Panc1 (cell line): ENCODE results near the gene MAP3K12. TPM values are rescaled to one million over a fixed set of nuclear protein-coding genes. Genes with fewer than 3 reads are reported as not detected.

Experiments used
- ATAC-seq: fragments of 200-7000 bp; cut with Tn5 transposase; 2 replicates; pipeline ENCODE4 v1.9.1; 2020; ENCODE audit warnings: mild to moderate bottlenecking, moderate library complexity
- BruUV-seq: library from RNA; stranded (reverse); fragments of 400-500 nt; replicated peaks from 2 replicates; lab custom pipeline; 2021; lab: Mats Ljungman, UMichigan
- CTCF ChIA-PET: fragments of 300-600 bp; sonication (Branson Sonifier 250); formaldehyde crosslinking; loops from one replicate; lab custom pipeline; 2022; ENCODE audit warnings: antibody characterized with exemption; lab: Charles Lee
- POLR2A ChIA-PET: fragments of 300-600 bp; sonication (Branson Sonifier 250); formaldehyde crosslinking; loops from one replicate; lab custom pipeline; 2022; ENCODE audit warnings: antibody characterized with exemption; lab: Charles Lee
- DNase-seq: peaks from one replicate; pipeline ENCODE4 v3.0.0-alpha.2; 2010; ENCODE audit warnings: low read depth, low spot score
- H3K27ac ChIP-seq: 2 replicates; pipeline ENCODE4 v1.5.1; 2011; ENCODE audit warnings: mild to moderate bottlenecking, low read length, inconsistent platforms
- H3K27me3 ChIP-seq: fragments of 200-500 bp; sonication (Bioruptor generic); 2 replicates; pipeline ENCODE4 v1.6.0; 2014; ENCODE audit warnings: low read length, inconsistent platforms; ENCODE audit not compliant: control insufficient read depth, insufficient read depth
- H3K36me3 ChIP-seq: fragments of 200-500 bp; sonication (Bioruptor generic); 2 replicates; pipeline ENCODE4 v1.5.1; 2014; ENCODE audit warnings: inconsistent platforms, mild to moderate bottlenecking, low read length, moderate library complexity; ENCODE audit not compliant: control insufficient read depth, insufficient read depth
- H3K4me1 ChIP-seq: 2 replicates; pipeline ENCODE4 v1.5.1; 2011; ENCODE audit warnings: inconsistent platforms, mild to moderate bottlenecking, low read length, moderate library complexity; ENCODE audit not compliant: control insufficient read depth, insufficient read depth
- H3K4me3 ChIP-seq, 2 experiments: 2 replicates each; pipeline ENCODE4 v1.5.1; 2011 to 2012; ENCODE audit warnings: low read depth in 2 of 2, low read length in 2 of 2, mild to moderate bottlenecking in 2 of 2, inconsistent platforms in 1 of 2, moderate library complexity in 1 of 2
- H3K9me3 ChIP-seq: fragments of 200-500 bp; sonication (Bioruptor generic); 2 replicates; pipeline ENCODE4 v1.5.1; 2014; ENCODE audit warnings: low read depth, mild to moderate bottlenecking, inconsistent platforms, low read length, moderate library complexity; ENCODE audit not compliant: control insufficient read depth, insufficient read depth
- CTCF ChIP-seq: fragments of 450-650 bp; IDR thresholded peaks from 2 replicates; pipeline ENCODE4 v1.5.1; 2017; ENCODE audit warnings: mild to moderate bottlenecking
- POLR2AphosphoS5 ChIP-seq: IDR thresholded peaks from 2 replicates; pipeline ENCODE4 v1.6.1; 2012; ENCODE audit warnings: mild to moderate bottlenecking, low read depth, low read length, moderate library complexity
- REST ChIP-seq, 2 experiments: IDR thresholded peaks; 2 replicates each; pipeline ENCODE4 v1.6.1; 2011 to 2012; ENCODE audit warnings: low read depth in 2 of 2, control low read depth in 1 of 2, low read length in 1 of 2, mild to moderate bottlenecking in 1 of 2, moderate library complexity in 1 of 2; ENCODE audit not compliant: insufficient read depth in 1 of 2
- SIN3A ChIP-seq: IDR thresholded peaks from 2 replicates; pipeline ENCODE4 v1.6.1; 2012; ENCODE audit warnings: low read depth, mild to moderate bottlenecking, low read length, moderate library complexity, borderline replicate concordance; ENCODE audit not compliant: insufficient read depth
- TCF7L2 ChIP-seq: IDR thresholded peaks from 2 replicates; pipeline ENCODE4 v1.6.1; 2011; ENCODE audit warnings: mild to moderate bottlenecking, low read depth, low read length, inconsistent platforms
- in situ Hi-C: cut with HindIII; loops from 2 replicates; pipeline ENCODE4 v1.10.0; 2016; ENCODE audit warnings: low sequenced_read_pairs, low pct_unique_long_range_greater_than_20kb
- intact Hi-C: fragments of 100-400 bp; cut with micrococcal nuclease; formaldehyde crosslinking; loops from one replicate; pipeline ENCODE4 v1.10.0; 2022; ENCODE audit not compliant: unreplicated experiment
- total RNA-seq: library from RNA; stranded (reverse); gene quantifications from one replicate; pipeline ENCODE4 v1.2.1, GENCODE V29; 2021; ENCODE audit not compliant: unreplicated experiment

Gene MAP3K12
- total RNA-seq, 1 experiment from 2014 or later: 32.2 TPM

GRCh38 chr12:53451661-53452158 lies 47.5 kb downstream of the MAP3K12 start, which contains the start of gene PCBP2:
PCBP2 (plus strand) TSS chr12:53452102; CDS start chr12:53454801, 2,699 bp downstream.
- in situ Hi-C loops: no loop called here
- DNase-seq (peak; percentile 98), ATAC-seq (peak; percentile 98)
- Histone ChIP-seq H3K27ac (peak within 1 kb of the TSS; percentile 95), H3K4me1 (peaks cover 22% of the 10 kb centered on the region), H3K9me3 (no peaks in the 10 kb centered on the region), H3K27me3 (no peaks in the 10 kb centered on the region), H3K36me3 (peaks cover 39% of the 10 kb centered on the region), H3K4me3 (peak within 1 kb of the TSS; percentile 97 to 99)
- no TSS peak for BruUV-seq
- intact Hi-C loops: no loop called here
- TF ChIP-seq CTCF (peak; percentile 93), REST (IDR thresholded peaks at IDR 0.05; ENCODE audit: insufficient read depth in 1 of 2, low read depth in 2 of 2, low read length in 1 of 2) (peak in 1 of 2 experiments; percentile 60; a peak in 1 of 4 replicates), POLR2AphosphoS5 (peak; percentile 75), TCF7L2 (peak; percentile 93), SIN3A (no peak)
- CTCF ChIA-PET: no interaction called here
- POLR2A ChIA-PET: no interaction called here

GRCh38 chr12:53450936-53451335 lies 48.3 kb downstream of the MAP3K12 start:
- in situ Hi-C loops: no loop called here
- peaks cover 34% of the 10 kb centered on the region for H3K36me3 ChIP-seq

More at GRCh38 chr12:53450936-53451335, 48.3 kb downstream of the MAP3K12 start:
- ChIA-PET POLR2A (no interaction called here), CTCF (interaction anchor here (0.6 to 0.7 kb wide), 2 partner anchors 40 to 50 kb away, joined by 3 to 5 read pairs; partner anchors contain the start of gene TARBP2)
- peaks cover 22% of the 10 kb centered on the region for H3K4me1 ChIP-seq
- H3K27ac ChIP-seq: no peak overlapping the region
- ATAC-seq (no peak), DNase-seq (no peak)
- no peaks in the 10 kb centered on the region for H3K9me3 ChIP-seq
- H3K27me3 ChIP-seq: no peaks in the 10 kb centered on the region
- H3K4me3 ChIP-seq: no peak overlapping the region
- no peak for TF ChIP-seq SIN3A
- no peak for TF ChIP-seq CTCF
- TF ChIP-seq TCF7L2: no peak
- TF ChIP-seq REST (IDR thresholded peaks at IDR 0.05; ENCODE audit: insufficient read depth in 1 of 2, low read depth in 2 of 2, low read length in 1 of 2): no peak
- TF ChIP-seq POLR2AphosphoS5: no peak
- BruUV-seq: no TSS peak
- intact Hi-C loops: no loop called here
